HG03378 (cell line): Measurements from ENCODE around the gene SERPINB7.

Source experiments
- ATAC-seq: cut with Tn5 transposase; IDR thresholded peaks from one replicate; pipeline ENCODE4 v1.9.1; 2021; ENCODE audit warnings: mild to moderate bottlenecking, moderate library complexity; ENCODE audit not compliant: unreplicated experiment

Gene SERPINB7

GRCh38 chr18:63787673-63788072, 12.5 kb downstream of the SERPINB7 start:
- no peak for ATAC-seq

DNA sequence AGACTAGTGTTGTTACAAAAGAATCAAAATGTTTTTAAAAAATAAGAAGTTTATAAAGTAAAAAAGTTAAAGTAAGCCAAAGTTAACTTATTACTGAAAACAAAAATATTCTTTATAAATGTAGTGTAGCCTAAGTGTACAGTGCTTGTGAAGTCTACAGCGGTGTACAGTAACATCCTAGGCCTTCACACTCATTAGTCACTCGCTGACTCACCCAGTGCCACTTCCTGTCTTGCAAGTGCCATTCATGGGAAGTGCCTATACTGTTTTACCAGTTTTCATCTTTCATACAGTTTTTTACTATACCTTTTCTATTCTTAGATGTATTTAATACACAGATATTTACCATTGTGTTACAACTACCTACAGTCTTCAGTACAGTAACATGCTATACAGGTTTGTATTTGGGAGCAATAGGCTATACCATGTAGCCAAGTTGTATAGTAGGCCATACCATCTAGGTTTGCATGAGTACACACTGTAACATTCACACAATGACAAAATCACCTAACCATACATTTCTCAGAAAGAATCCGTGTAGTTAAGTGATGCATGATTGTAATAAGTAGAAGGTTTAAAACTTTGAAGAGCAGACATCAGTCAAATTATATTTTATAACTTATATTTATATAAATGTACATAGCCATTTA, 13.4 kb downstream of the SERPINB7 start:
- ATAC-seq, result peak; percentile 92

DNA sequence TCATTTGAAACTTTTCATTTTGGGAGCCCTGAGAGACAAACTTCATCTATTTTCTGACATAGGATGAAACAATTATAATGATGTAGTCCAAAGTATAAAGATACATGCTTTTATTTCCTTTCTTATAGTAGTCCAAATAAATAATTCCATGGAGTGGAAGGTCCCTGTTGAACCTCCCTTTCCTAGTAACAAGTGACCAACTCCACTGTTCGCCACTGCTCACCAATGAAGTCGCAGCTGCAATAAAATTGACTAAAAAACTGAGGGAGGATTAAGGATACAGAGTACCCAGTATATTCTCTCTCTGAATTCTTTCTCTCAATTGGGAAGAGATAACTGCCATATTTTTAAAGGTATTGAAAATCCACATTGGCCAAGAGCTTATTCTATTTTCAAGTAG, 14.1 kb downstream of the SERPINB7 start:
- ATAC-seq, result no peak

DNA sequence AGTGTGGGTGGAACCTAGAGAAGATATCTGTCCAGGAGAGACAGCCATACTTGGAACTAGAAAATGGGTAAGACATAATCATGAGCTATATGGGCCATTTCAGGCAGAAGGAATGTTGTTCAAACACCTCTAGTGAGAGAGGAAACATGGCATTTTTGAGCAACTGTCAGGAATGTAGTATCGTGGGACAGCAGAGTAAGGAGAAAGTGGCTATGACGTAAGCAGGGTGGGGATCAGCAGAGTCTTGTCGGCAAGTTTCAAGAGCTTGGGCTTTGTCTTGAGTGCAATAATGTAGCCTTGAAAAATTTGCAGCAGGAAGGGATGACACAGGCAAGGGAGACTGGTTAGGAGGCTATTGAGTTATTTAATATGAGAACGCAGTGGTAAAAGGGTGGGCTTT, 20.4 kb downstream of the SERPINB7 start:
- ATAC-seq, result no peak

- ATAC-seq, result no peak
Observed at GRCh38 chr18:63799189-63799588, 24.0 kb downstream of the SERPINB7 start.

DNA sequence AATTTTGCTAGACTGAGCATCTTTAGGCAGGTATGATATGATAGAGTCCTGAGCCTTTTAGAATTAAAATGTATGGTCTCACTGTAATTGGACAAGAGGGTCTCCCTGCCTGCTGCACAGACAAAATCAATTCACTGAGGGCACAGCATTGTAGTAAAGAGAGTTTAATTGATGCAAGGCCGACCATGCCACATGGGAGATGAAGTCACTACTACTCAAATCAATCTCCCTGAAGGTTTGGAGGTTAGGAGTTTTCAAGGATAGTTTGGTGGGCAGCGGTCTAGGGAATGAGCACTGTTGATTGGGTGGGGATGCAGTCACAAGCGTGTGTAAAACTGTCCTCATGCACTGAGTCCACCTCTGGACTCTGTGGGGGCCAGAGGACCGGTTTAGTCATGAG, 26.1 kb downstream of the SERPINB7 start:
- ATAC-seq, result no peak

- no peak for ATAC-seq
Observed at GRCh38 chr18:63808125-63808524, 32.9 kb downstream of the SERPINB7 start.

DNA sequence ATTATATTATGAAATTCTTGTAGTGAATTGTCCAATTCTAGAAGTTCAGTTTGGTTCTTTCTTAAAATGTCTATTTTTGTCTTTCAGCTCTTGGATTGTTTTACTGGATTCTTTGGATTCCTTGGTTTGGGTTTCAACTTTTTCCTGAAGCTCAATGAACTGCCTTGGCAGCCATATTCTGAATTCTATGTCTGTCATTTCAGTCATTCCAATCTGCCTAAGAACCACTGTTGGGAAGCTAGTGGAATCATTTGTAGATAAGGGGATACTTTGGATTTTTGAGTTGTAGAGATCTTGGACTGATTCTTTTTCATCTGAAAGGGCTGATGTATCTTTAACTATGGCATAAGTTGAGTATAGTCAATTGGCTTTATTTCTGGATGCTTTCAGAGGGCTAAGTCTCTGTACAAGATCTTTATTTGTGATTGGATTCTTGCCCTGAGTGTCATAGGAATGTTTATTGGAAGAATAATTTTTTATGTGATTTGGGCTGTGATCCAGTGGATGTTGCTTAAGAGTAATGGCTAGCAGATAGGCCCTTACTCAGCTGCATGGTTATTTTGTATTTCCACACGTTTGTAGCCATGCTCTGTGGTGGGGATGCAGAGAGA, 42.3 kb downstream of the SERPINB7 start:
- ATAC-seq, result no peak

- no peak for ATAC-seq
Observed at GRCh38 chr18:63818212-63818611, 43.0 kb downstream of the SERPINB7 start.

GRCh38 chr18:63819786-63820185, 44.6 kb downstream of the SERPINB7 start:
- no peak for ATAC-seq

- ATAC-seq, result no peak
Observed at GRCh38 chr18:63820694-63821093, 45.5 kb downstream of the SERPINB7 start.

GRCh38 chr18:63823516-63824219, 48.5 kb downstream of the SERPINB7 start:
- ATAC-seq, result no peak

DNA sequence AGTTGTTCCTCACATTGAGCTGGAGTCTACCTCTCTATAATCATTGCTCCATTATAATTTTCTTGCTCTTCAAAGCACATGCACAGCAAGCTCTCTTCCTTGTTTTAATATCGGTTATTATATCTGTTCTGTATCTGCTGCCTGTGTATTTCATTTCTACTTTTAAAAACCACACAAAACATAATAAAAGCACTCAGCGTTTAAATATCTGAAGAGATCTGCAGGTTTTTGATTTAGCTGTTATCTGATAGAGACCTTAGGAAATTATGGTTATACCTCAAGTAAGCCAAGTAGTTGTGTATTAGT, 49.0 kb downstream of the SERPINB7 start:
- no peak for ATAC-seq

- ATAC-seq, result no peak
Observed at GRCh38 chr18:63828120-63828519, 52.9 kb downstream of the SERPINB7 start.

- ATAC-seq, result no peak
Observed at GRCh38 chr18:63828656-63829055, 53.4 kb downstream of the SERPINB7 start.

DNA sequence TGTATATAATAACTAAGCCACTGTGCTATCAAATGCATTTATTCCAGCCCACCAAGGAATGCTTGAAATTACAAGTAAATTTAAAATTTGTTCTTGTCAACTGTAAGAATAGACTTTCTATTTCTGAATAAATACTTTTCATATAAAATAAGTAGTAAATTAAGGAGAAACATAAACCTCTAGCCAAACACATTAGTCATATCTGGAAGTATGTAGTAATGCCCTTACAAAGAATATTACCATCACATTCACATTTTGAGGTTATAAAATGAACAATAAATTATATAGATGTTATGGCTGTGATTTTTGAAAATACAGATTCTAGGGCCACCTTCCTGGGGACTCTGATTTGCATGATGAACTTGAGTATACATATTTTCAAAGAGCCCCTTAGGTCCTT, 54.7 kb downstream of the SERPINB7 start:
- ATAC-seq, result no peak

DNA sequence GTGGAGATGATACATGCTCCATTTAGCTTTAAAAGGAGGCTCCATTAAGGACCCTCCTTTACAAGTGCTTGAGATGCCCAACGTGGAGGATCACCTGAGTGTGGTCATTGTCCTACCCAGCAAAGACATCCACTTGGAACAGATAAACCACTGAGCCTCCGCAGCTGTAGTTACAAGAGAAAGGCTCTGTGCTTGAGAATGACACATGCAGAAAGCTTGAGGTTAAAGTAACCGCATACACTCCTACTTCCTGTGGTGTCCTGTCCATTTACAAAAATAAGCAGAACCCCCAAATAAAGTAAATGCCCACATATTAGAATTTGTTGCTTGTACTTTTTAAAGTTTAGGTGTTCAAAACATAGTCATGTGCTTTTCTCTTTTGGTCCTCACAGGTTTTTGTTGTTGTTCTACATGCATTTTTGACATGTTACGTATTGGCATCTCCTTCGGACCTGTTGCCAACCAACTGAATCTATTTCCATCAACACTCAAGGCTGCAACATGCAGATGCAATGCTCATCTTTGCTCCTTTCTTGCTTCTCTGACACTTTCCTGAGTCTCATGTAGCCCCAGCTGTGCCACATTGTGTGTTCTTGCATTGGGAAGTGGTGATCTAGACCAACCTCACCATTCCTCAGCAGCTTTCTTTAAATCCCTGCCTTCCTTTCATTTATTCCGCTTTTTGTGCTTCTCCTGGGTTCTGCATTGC, 56.0 kb downstream of the SERPINB7 start:
- peak; percentile 94 for ATAC-seq

- ATAC-seq, result peak; percentile 75
Observed at GRCh38 chr18:63832470-63832869, 57.3 kb downstream of the SERPINB7 start.

DNA sequence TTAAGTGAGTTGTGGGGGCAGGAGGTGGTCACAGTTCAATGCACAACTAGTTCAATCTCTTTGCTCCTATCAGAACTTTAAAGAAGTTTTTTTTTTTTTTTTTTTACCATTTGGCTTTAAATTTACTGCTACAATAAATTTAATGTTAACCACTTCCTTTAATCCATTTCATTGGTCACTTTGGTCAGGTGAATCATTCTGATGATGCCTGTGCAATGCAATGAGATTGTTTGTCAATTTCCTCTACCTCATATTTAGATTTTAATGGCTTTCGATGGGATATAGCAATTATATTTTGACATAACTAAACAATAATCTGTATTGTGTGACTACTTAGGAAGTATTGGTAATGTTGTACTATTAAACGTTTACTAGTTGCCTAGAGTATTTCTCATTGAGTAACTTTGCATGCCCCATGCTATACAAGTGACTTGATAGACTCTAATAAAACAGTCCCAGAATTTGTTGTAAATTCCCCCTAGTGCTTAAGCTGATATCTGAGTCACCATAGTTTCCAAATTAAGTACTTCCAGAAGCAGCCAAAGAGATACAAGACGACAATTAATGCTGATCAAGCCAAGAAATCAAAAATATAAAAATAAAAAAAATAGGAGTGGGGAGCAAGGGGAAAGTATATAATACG, 59.4 kb downstream of the SERPINB7 start:
- ATAC-seq, result no peak

DNA sequence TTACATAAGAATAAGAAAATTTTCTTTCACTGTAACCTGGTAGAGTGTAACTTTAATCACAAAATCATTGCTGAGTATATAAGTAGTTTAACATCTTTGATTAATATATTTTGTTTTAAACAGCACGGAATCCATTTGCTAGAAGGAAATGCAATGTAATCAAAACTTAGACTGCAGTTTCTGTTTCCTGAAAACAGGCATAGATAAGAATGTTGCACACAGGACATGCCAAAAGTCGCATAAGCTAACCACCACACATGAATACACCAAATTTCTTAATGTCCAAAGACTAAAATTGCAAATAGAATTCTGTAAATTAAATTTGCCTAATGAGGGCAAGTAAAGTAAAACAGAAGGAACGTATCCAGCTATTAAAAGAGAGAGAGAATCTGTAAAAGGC, 61.2 kb downstream of the SERPINB7 start:
- ATAC-seq, result no peak

GRCh38 chr18:63837590-63837989, 62.4 kb downstream of the SERPINB7 start:
- no peak for ATAC-seq
